Kidney glomerular epithelial cell (primary cell): ENCODE results near the gene COG4.
A peak's percentile ranks its signal among the peaks of the same experiment; 100 is the strongest.

Experiments
- DNase-seq: peaks from one replicate; lab custom pipeline; 2025; lab: John Stamatoyannopoulos, UW

COG4 gene

DNA sequence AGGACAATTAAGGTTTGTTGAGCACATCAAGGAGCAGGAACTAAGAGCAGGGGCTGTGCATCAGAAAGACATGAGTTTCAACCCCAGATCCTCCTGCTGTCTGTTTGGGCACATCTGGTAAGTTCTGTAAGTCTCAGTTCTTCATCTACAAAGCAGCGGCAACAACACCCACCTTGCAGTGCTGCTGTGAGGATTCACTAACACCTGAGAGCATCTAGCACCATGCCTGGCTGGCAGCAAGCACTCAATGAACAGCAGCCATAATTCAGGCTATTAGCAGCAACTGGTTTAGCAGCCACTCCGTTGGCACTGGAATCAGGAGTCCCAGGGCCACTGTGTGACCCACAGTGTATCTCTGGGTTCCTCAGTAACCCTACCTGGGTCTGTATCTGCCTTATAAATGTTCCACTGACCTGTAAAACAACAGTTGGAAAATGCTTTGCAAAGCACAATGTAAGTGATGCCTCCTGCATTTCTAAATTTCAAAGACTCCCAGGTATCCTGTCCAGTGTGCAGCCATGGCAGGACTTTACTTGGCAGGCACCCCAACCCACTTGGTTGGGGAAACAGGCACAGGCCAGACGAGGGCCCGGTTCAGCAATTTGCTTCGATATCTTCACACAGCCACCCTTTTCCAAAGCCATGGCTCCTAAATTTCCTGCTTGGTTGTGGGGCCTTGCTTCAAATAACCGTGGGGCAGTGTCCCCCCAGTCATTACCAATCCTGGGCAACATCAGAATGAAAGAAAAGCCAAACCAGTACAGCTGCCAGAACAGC lies 88.7 kb downstream of the COG4 start:
- no peak for DNase-seq

DNA sequence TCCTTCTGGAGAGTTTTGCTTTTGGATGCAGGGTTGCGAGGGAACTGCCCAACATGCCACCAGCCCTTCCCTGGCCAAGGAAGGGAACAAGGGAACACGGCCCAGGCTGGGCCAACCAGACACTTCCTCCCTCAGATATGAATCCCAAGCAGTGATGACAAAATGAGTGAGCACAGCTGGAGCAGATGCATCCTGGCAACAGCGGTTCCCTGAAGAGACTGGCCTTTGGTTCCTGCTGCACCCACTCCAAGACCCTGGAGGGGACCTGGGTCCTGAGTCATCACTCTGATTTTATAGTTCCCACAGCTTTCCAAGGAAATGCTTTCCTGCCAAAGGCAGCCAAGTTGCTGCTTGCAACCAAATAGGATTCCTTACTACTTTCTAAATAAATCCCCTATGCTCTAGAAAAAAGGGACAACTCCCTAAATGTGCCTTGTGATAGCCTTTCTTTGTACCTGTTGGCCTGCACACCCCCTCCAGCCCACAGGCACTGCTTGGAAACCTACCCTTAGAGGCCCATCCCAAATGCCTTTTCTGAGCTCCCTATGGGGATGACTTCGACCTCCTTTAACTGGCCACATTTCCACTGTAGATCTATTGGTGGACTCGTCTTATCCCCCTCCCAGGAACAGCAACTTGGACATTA lies 89.8 kb downstream of the COG4 start:
- no peak for DNase-seq

DNA sequence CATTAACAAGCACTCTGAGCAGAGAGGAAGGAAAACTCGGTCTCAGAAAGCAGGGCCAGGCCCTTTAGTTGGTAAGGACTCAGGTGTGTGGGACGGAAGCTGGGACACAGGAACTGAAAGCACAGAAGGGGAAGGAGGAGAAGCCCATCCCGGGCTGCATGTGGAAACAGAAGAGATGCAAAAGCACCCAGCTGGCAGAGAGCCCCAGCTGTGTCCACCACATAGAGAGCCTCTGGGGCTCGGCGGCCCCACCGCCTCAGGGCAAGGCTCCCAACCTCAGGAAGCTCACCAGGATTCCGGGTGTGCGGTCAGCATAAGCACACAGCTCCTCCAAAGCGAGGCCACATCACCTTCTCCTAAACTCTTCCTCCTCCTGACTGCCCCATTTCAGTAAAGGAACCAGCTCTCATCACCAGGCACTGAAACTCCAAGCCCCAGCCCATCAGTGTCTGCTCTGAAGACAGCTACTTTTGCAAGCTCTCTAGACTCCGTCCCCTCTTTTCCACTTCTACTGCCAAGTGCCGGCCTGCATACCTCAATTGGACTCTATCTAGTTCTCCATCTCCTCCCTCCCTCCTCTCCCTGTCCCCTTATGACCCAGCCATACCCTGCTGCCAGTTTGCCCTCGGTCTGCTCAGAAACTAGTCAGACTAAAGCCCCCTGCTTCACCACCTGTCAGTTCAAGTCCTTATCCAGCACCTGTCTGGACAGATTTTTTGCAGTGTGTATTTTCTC lies 90.5 kb downstream of the COG4 start:
- DNase-seq: no peak

DNA sequence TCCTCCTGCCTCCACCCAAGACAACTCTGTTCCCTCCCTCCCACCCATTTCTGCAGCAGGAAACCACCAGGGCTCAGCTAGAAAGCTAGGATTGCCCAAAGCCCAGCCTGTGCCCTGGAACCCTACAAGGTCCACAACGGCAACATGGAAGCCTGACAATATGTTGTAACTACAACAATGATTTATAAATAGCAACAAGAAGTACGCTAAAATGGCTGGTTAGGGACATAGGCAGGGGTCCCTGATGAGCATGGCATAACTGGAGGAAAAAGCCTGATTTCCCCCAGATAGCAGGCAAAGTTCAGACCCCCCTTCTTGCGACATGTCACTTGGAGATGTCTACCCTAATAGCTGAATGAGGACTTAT lies 91.0 kb downstream of the COG4 start:
- DNase-seq: no peak

DNA sequence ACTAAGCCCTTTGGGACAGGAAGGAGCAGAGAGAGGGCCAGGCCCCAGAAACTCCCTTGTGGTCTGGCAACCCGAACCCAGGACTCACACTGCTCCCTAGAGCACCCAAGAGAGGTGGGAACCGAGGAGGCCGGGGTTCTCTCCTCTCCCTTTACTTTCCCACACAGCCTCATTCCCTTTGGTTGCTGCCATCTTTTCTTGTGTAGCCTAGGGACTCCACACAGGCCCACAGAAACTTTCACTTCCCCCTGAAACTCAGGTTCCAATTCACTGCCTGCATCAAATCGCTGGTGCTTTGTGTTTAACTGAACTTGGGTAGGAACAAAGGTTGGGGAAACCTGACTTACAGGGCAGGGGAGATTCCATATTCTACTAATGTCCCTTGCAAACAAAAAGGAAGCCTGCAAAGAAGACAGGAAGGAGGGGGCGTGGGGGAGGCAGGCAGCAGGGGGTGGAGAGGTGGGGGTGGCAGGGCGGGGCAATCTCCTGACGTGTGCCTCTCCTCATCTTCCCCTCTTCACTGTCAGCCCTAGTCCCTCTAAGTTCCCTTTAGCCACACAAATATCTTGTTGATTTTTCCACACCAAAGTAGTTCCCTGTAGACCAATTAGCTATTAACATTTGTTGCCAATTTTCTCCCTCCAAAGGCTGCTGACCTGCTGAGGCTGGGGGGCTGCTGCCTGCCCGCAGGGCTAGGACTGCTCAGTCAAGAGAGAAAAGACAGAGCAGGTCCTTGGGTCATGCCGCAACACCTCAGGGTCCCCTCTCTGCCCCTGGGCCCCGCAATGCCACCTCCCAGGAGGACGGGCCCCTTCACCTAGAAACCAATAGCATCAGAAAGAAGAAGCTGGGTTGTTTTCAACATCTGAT lies 92.5 kb downstream of the COG4 start:
- DNase-seq: peak; percentile 16
